Neural progenitor cell (in vitro differentiated cells): ENCODE measurements around the gene BGLAP.

Source experiments
- EZH2 ChIP-seq: fragments of 200-600 bp; sonication (generic); IDR thresholded peaks from 2 replicates; pipeline ENCODE4 v1.6.1; 2017; ENCODE audit warnings: antibody characterized with exemption, mild to moderate bottlenecking, moderate library complexity
- TF ChIP-seq, protein P1 (sequence below): fragments of 200-600 bp; sonication (generic); IDR thresholded peaks from 2 replicates; pipeline ENCODE4 v1.5.1; 2017; ENCODE audit warnings: antibody characterized with exemption, mild to moderate bottlenecking

DNA sequence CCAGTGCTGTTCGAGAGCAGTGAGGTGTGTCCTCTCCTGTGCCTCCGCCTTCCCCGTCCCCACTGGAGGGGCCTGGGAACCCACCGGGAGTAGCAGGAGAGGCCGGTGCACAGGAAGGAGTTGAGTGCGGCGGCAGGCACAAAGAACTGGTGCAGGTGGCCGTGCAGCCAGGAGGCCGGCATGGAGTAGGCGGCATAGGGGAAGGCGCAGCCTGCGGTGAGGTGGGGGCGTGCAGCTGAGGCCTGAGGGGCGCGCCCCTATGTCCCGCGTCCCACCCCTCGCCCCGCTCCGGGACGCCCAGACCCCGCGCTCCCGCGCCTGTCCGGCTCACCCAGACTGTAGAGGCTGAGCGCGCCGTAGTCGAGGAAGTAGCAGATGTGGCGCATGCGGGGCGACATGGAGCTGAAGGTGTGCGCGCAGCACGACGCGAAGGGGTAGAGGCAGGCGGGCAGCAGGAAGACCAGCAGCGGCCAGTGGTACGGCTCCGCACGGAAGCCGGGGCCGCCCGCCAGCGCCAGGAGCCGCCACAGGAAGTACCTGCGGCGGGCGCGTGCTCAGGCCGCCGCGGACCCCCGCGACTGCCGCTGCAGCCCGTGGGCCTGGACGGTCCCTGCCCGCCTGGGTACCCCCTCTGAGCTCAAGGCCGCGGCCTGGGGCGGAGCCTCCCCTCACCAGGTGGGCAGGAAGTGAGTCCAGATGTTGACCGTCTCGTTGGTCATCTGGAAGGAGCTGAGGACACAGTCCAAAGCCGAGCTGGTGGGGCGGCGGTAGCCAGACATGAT lies 3.7 kb downstream of the BGLAP start:
- TF ChIP-seq, protein P1, sequence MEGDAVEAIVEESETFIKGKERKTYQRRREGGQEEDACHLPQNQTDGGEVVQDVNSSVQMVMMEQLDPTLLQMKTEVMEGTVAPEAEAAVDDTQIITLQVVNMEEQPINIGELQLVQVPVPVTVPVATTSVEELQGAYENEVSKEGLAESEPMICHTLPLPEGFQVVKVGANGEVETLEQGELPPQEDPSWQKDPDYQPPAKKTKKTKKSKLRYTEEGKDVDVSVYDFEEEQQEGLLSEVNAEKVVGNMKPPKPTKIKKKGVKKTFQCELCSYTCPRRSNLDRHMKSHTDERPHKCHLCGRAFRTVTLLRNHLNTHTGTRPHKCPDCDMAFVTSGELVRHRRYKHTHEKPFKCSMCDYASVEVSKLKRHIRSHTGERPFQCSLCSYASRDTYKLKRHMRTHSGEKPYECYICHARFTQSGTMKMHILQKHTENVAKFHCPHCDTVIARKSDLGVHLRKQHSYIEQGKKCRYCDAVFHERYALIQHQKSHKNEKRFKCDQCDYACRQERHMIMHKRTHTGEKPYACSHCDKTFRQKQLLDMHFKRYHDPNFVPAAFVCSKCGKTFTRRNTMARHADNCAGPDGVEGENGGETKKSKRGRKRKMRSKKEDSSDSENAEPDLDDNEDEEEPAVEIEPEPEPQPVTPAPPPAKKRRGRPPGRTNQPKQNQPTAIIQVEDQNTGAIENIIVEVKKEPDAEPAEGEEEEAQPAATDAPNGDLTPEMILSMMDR = no peak
- no peak for TF ChIP-seq EZH2
